ENCODE measurements around the gene MYO15A.
A peak's percentile ranks its signal among the peaks of the same experiment; 100 is the strongest.

Gene MYO15A, protein sequence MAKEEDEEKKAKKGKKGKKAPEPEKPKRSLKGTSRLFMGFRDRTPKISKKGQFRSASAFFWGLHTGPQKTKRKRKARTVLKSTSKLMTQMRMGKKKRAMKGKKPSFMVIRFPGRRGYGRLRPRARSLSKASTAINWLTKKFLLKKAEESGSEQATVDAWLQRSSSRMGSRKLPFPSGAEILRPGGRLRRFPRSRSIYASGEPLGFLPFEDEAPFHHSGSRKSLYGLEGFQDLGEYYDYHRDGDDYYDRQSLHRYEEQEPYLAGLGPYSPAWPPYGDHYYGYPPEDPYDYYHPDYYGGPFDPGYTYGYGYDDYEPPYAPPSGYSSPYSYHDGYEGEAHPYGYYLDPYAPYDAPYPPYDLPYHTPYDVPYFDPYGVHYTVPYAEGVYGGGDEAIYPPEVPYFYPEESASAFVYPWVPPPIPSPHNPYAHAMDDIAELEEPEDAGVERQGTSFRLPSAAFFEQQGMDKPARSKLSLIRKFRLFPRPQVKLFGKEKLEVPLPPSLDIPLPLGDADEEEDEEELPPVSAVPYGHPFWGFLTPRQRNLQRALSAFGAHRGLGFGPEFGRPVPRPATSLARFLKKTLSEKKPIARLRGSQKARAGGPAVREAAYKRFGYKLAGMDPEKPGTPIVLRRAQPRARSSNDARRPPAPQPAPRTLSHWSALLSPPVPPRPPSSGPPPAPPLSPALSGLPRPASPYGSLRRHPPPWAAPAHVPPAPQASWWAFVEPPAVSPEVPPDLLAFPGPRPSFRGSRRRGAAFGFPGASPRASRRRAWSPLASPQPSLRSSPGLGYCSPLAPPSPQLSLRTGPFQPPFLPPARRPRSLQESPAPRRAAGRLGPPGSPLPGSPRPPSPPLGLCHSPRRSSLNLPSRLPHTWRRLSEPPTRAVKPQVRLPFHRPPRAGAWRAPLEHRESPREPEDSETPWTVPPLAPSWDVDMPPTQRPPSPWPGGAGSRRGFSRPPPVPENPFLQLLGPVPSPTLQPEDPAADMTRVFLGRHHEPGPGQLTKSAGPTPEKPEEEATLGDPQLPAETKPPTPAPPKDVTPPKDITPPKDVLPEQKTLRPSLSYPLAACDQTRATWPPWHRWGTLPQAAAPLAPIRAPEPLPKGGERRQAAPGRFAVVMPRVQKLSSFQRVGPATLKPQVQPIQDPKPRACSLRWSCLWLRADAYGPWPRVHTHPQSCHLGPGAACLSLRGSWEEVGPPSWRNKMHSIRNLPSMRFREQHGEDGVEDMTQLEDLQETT (N-terminal part only)

GRCh38 chr17:18108401-18109312 lies at the start of gene MYO15A:
Gene MYO15A, plus strand, starts transcription at chr17:18108756. Its CDS starts 10,045 bp downstream, at chr17:18118801.
- DNase-seq (ENCODE audit: low spot score) = no peak

- DNase-seq (ENCODE audit: low spot score) = no peak
Measured at GRCh38 chr17:18059283-18059682, 49.3 kb upstream of the MYO15A start.

DNA sequence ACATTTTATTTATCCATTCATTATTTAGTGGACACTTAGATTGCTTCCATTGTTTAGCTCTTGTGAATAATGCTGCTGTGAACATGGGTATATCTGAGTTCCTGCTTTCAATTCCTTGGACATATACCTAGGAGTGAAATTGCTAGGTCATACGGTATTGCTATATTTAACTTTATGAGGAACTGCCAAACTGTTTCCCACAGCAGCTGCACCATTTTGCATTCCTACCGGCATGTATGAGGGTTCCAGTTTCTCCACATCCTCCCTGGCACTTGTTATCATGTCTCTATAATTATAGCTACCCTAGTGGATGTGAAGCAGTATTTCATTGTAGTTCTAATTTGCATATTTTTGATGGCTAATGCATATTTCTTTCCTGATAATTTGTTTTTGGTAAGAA lies 44.5 kb upstream of the MYO15A start:
- no peak for DNase-seq (ENCODE audit: low spot score)

DNA sequence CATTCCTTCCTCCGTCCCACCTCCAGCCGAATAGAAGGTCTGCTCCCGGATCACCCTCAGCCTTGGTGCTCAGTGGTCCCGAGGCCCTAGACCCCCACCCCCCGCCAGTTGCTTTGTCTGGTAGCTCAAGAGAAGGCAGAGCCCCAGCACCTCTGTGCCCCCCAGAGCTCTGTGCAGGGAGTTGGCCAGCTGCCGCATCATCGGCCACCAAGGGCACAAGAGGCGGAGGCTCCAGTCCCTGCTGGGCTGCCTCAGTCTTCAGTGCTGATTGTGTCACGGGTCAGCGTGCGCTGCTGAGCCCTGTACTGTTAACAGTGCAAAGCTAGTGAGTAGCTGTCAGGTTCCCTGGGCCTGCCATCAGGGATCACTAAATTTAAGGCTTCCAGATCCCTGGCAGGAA lies 43.0 kb upstream of the MYO15A start:
- DNase-seq (ENCODE audit: low spot score) = no peak

- no peak for DNase-seq (ENCODE audit: low spot score)
Measured at GRCh38 chr17:18066866-18067265, 41.7 kb upstream of the MYO15A start.

DNA sequence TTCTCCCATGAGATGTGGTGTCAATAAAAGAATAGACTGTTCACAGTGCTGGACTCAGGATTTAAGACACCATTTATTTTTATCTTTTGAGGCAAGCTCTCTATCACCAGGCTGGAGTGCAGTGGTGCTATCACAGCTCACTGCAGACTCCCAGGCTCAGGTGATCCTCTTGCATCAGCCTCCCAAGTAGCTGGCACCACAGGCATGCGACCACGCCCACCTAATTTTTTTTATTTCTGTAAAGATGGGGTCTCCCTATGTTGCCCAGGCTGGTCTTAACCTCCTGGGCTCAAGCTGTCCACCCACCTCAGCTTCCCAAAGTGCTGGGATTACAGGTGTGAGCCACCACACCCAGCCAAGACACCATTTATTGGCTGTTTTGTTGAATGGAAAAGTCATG lies 39.5 kb upstream of the MYO15A start:
- DNase-seq (ENCODE audit: low spot score) = no peak

GRCh38 chr17:18070861-18071340 lies 37.7 kb upstream of the MYO15A start:
- DNase-seq (ENCODE audit: low spot score) = peak; percentile 47

GRCh38 chr17:18071751-18072150 lies 36.8 kb upstream of the MYO15A start:
- DNase-seq (ENCODE audit: low spot score) = no peak

DNA sequence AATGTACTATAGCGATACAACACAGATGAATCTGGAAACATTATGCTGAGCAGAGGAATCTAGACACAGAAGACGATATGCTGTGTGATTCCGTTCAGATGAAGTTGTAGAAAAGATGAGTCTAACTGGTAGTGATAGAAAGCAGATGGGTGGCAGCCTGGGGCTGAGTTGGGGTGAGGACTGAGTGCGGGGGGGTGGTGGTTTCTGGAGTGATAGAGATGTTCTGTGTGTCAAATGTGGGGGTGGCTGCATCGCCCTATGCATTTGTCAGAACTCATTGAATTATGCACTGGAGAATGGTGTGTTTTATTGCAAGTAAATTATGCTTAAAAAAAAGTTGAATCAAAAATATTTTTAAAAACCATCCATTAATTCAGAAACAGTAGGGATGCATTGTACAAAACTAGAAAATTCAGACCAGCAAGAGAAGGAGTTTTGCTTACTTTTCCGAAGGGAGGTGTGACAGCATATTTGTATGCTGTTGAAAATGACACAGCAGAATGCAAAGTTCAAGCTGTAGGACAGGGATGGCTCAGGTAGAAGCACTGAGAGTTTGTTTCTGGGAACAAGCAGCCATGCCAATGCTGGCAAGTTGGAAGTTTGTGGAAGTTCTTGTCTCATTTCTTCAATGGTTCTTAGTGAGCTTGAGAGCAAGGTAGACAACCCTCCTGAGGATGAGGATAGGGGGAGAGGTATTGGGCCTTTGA lies 33.8 kb upstream of the MYO15A start:
- no peak for DNase-seq (ENCODE audit: low spot score)

DNA sequence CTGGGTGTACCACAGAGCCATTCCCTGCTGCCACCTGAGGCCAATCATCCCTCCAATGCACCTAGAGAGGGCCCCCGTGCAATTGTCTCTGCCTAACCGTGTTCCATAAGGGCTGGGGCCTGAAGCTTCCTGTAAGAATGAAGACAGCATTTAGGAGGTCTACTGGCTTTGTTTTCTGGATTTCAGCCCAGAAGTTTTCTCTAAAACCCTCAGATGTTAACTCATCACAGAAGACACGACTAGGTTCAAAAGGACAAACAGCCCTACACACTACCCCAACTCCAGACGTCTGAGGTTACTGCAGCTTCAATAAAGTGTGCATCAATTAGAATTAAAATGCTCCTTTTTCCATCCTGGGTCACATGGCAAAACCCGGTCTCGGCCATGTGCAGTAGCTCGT lies 31.6 kb upstream of the MYO15A start:
- no peak for DNase-seq (ENCODE audit: low spot score)

DNA sequence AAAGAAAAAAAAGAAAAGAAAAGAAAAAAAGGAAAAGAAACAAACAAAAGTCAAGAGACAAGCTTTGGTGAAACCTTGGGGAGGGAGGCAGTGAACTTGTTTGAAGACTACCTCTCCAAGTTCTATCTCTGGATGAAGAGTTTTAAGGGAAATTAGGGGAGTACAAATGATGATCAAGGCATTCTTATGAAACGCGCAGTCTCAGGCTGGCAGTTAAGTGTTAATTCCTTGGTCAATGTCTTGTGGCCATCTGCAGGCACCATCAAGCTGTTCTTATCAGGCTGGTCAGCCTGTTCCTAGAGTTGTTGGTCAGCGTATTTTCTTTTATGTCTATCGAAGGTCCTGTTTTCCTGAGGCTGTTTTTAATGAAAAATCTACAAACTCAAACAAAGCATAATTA lies 29.0 kb upstream of the MYO15A start:
- DNase-seq (ENCODE audit: low spot score) = no peak

GRCh38 chr17:18084256-18084655 lies 24.3 kb upstream of the MYO15A start:
- no peak for DNase-seq (ENCODE audit: low spot score)

DNA sequence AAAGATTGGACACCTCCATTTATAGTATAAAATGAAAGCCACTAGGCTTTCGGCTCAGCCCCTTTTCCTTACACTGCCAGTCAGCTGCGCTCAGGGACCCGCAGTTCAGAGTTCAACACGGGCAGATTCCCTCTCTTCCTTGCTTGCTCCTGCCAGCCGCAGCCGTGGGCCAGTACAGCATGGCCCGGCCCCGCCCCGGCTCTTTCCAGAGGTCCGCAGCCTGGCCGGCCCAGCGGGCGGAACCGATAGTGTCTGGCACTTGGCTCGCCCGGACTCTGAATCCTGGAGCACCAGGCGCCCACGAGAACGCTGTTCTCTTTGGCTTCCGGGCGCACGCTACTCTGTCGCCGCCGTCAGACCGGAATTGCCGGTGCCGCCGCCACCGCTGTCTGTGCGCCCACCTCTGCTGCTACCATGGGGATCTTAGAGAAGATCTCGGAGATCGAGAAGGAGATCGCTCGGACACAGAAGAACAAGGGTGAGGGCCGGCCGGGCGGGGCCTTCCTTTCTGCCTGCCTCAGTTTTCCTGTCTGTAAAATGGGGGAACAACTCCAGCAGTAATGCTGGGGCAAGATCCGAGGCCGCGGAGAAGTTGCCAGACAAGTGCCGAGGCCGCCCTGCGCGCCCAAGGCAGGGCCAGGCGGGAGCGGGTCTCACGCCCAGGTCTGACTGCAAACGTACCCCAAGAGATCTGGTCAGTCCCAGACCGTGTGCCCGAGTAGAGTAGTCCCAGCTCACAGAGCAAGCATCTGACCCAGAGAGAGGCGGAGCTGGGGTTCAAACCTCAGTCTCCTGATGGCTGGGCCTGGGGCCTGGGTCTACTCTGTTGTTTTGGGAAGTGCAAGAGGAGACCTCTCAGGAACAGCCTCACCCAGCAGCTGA lies 20.7 kb upstream of the MYO15A start, which contains the start of gene DRG2:
TSS of gene DRG2 (plus strand) at position 339 of the 882 bp plus-strand sequence. CDS start at position 415, 76 bp downstream.
- DNase-seq (ENCODE audit: low spot score) = peak; percentile 93

DNA sequence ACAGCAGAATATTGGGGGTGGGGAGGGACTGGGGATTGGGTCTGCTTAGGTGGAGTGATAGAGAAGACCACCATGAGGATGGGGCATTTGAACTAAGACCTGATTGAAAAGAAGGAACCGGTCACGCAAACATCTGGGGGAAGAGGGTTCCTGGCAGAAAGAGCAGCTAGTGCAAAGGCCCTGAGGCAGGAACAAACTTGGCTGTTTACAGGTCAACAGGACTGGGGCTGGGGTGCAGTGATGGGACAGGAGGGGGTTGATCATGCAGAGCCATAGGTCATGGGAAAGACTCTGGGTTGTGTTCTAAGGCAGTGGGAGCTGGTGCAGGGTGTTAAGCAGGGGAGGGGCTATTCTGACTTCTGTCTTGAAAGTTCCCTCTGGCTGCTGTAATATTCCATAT lies 18.9 kb upstream of the MYO15A start:
- peak; percentile 3 for DNase-seq (ENCODE audit: low spot score)

GRCh38 chr17:18093616-18094408 lies 14.7 kb upstream of the MYO15A start:
- peak; percentile 59 for DNase-seq (ENCODE audit: low spot score)

DNA sequence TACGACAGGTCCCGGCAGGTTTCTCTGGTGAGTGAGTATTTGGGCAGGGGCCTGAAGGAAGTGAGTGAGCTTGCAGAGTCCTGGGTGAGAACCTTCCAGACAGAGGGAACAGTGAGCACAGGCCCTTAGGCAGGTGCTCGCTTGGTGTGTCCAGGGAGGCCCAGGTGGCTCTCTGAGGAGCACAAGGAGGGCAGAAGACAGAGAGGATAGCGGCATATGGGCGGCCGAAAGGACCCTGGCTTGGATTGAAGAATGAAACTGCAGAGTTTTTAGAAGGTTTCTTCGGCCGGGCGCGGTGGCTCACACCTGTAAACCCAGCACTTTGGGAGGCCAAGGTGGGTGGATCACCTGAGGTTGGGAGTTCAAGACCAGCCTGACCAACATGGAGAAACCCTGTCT lies 14.1 kb upstream of the MYO15A start:
- no peak for DNase-seq (ENCODE audit: low spot score)

GRCh38 chr17:18099516-18099915 lies 9.0 kb upstream of the MYO15A start:
- no peak for DNase-seq (ENCODE audit: low spot score)

DNA sequence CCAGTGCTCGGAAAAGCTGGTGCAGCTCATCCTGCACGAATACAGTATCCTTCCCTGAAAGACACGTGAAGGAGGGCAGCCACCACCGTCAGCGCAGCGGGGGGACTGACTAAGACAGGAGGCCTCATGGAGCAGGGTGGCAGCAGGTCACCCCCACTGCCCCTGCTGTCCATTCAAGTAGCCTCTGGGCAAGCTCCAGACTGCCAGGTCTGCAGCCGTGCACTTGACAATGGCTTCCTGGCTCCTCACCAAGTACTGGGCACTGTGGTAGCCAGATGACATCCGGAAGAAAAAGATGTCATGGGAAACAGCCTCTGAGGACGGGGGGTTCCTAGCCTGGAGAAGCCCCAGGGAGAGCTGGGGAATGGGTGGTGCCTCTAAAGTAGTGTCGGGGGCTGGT lies 7.9 kb upstream of the MYO15A start:
- no peak for DNase-seq (ENCODE audit: low spot score)

DNA sequence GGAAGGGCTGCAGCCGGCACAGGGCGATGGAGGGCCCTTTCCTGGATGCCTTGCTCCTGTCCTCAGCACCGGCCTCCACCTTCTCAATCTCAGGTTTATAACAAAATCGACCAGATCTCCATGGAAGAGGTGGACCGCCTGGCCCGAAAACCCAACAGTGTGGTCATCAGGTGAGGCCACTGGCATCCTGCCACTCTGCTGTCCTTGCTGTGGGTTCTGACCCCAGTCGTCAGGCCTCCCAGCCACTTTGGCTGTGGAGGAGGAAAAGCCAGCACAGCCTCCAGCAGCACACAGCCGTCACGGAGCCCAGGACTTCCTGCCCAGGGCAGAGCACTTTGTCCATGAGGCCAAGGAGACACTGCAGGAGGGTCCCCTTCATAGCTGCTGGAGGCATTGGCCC lies 6.7 kb upstream of the MYO15A start:
- DNase-seq (ENCODE audit: low spot score) = no peak
